Keratinocyte (primary cell): ENCODE results near the gene TUBB2A. TPM values are rescaled to one million over a fixed set of nuclear protein-coding genes. Genes with fewer than 3 reads are reported as not detected.
"Not testable (repeated sequence)": the region's sequence is repeated elsewhere in the genome, so short reads cannot be mapped to it uniquely, and the experiment has no call there.

Experiments used
- DNase-seq: peaks from one replicate; pipeline ENCODE4 v3.0.0-alpha.2; 2011; ENCODE audit warnings: low read depth, missing footprints, low spot score
- FAIRE-seq: peaks from 2 replicates; lab custom pipeline; 2011; peaks lifted over from hg19 to GRCh38; lab: Jason Lieb, UNC
- H2AFZ ChIP-seq: 2 replicates; pipeline ENCODE4 v1.6.0; 2012; ENCODE audit warnings: low read length, control low read depth, inconsistent platforms; ENCODE audit not compliant: control insufficient read depth
- H3K27ac ChIP-seq: 2 replicates; pipeline ENCODE4 v1.5.1; 2011; ENCODE audit warnings: low read length; ENCODE audit not compliant: control insufficient read depth, insufficient read depth
- H3K27me3 ChIP-seq: 3 replicates; pipeline ENCODE4 v1.6.0; 2011; ENCODE audit warnings: low read length; ENCODE audit not compliant: control insufficient read depth, insufficient read depth; ENCODE audit errors: extremely low read depth
- H3K36me3 ChIP-seq, 2 experiments: 2 replicates in 1 of 2; 3 replicates in 1 of 2; pipeline ENCODE4 v1.5.1; 2011; ENCODE audit warnings: low read length in 2 of 2, mild to moderate bottlenecking in 1 of 2; ENCODE audit not compliant: control insufficient read depth in 2 of 2, insufficient read depth in 2 of 2; ENCODE audit errors: extremely low read depth in 1 of 2
- H3K4me1 ChIP-seq: 3 replicates; pipeline ENCODE4 v1.5.1; 2011; ENCODE audit warnings: low read length; ENCODE audit not compliant: control insufficient read depth, insufficient read depth; ENCODE audit errors: extremely low read depth
- H3K4me2 ChIP-seq: 3 replicates; pipeline ENCODE4 v1.6.0; 2011; ENCODE audit warnings: low read depth, low read length; ENCODE audit not compliant: control insufficient read depth, insufficient read depth; ENCODE audit errors: extremely low read depth
- H3K4me3 ChIP-seq, 3 experiments: fragments of 200-600 bp in 1 of 3; sonication (generic) in 1 of 3; 2 replicates in 2 of 3; 3 replicates in 1 of 3; pipeline ENCODE4 v1.5.1; 2011 to 2016; ENCODE audit warnings: low read length in 3 of 3, mild to moderate bottlenecking in 3 of 3, control low read depth in 2 of 3, inconsistent platforms in 1 of 3, low read depth in 1 of 3, mixed read lengths in 1 of 3, mixed run types in 1 of 3, moderate library complexity in 1 of 3; ENCODE audit not compliant: control insufficient read depth in 2 of 3, insufficient read depth in 2 of 3; ENCODE audit errors: extremely low read depth in 1 of 3
- H3K79me2 ChIP-seq: 2 replicates; pipeline ENCODE4 v1.6.0; 2012; ENCODE audit warnings: low read length; ENCODE audit not compliant: control insufficient read depth, insufficient read depth
- H3K9ac ChIP-seq: 3 replicates; pipeline ENCODE4 v1.6.0; 2011; ENCODE audit warnings: low read length; ENCODE audit not compliant: control insufficient read depth, insufficient read depth; ENCODE audit errors: extremely low read depth
- H3K9me1 ChIP-seq: 3 replicates; pipeline ENCODE4 v1.6.0; 2011; ENCODE audit warnings: low read length; ENCODE audit not compliant: control insufficient read depth, insufficient read depth; ENCODE audit errors: extremely low read depth
- H3K9me3 ChIP-seq: 2 replicates; pipeline ENCODE4 v1.5.1; 2012; ENCODE audit warnings: low read depth, low read length; ENCODE audit not compliant: control insufficient read depth
- H4K20me1 ChIP-seq: 3 replicates; pipeline ENCODE4 v1.6.0; 2011; ENCODE audit warnings: low read length; ENCODE audit not compliant: control insufficient read depth, insufficient read depth; ENCODE audit errors: extremely low read depth
- CTCF ChIP-seq, 3 experiments: IDR thresholded peaks in 1 of 3; conservative IDR thresholded peaks in 1 of 3; optimal IDR thresholded peaks in 1 of 3; 2 replicates in 2 of 3; 3 replicates in 1 of 3; pipeline versions ENCODE3 to v1.5.1; 2011; ENCODE audit warnings: low read length in 3 of 3, mild to moderate bottlenecking in 3 of 3, moderate library complexity in 2 of 3, control low read depth in 1 of 3, inconsistent platforms in 1 of 3; ENCODE audit not compliant: insufficient read depth in 2 of 3; ENCODE audit errors: extremely low read depth in 1 of 3
- EZH2 ChIP-seq: IDR thresholded peaks from one replicate; pipeline ENCODE4 v1.6.1; 2012; ENCODE audit warnings: inconsistent platforms, mild to moderate bottlenecking, low read length, moderate library complexity
- dilution Hi-C: fragments of 300-500 bp; cut with MboI; formaldehyde crosslinking; loops from one replicate; pipeline ENCODE4 v1.7.0; 2020; ENCODE audit warnings: low sequenced_read_pairs; ENCODE audit not compliant: extremely low pct_ligation_motif_present
- polyA plus RNA-seq, 5 experiments: library from polyadenylated mRNA; depleted of rRNA in 3 of 5; stranded (reverse) in 3 of 5; stranded (forward) in 1 of 5; unstranded in 1 of 5; fragments of >200 nt; gene quantifications; 1 replicate in 1 of 5; 2 replicates in 3 of 5; 3 replicates in 1 of 5; pipeline versions ENCODE4 v1.2.1 to v1.2.3, GENCODE V29; 2011 to 2012; ENCODE audit warnings: missing spikeins in 2 of 5, low read depth in 1 of 5, low replicate concordance in 1 of 5

Gene TUBB2A
- polyA plus RNA-seq, 1 donor (not counting 4 experiments of a cell fraction or from before 2014, with no cell fraction given): 58.8 TPM

DNA sequence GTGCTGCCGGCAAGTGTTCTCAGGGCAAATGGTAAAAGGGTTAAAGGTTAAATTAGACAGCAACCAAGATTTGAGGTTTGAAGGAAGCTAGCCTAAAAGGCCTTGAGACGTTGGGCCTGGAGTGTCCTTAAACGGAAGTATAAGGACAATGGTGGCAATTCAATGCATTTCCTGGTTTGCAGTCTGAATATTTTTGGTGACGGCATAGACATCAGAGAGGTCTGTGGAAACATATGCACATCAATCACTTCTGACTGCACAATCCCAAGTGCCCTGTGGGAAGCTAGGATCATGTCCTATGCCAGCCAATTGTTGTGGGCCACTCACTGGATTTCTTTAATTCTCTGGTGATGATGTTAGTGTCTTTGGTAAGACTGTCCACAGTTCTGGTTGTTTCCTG, 25.7 kb upstream of the TUBB2A start:
- Histone ChIP-seq H3K4me1 (no peaks in the 10 kb centered on the region), H3K79me2 (no peaks in the 10 kb centered on the region), H2AFZ (no peak overlapping the region), H3K27ac (no peak overlapping the region), H3K4me2 (no peak overlapping the region), H3K9me3 (no peaks in the 10 kb centered on the region), H3K9ac (no peak overlapping the region), H3K36me3 (no peaks in the 10 kb centered on the region), H4K20me1 (no peaks in the 10 kb centered on the region), H3K4me3 (no peak overlapping the region), H3K27me3 (peaks cover 6% of the 10 kb centered on the region), H3K9me1 (no peaks in the 10 kb centered on the region)
- dilution Hi-C loops: no loop called here
- DNase-seq (no peak), FAIRE-seq (no peak)
- TF ChIP-seq EZH2 (no peak), CTCF (optimal IDR thresholded peaks at IDR 0.05 in 1 of 3, IDR thresholded peaks at IDR 0.05 in 1 of 3, conservative IDR thresholded peaks at IDR 0.05 in 1 of 3; ENCODE audit: extremely low read depth in 1 of 3, insufficient read depth in 2 of 3, low read length in 3 of 3) (no peak)

DNA sequence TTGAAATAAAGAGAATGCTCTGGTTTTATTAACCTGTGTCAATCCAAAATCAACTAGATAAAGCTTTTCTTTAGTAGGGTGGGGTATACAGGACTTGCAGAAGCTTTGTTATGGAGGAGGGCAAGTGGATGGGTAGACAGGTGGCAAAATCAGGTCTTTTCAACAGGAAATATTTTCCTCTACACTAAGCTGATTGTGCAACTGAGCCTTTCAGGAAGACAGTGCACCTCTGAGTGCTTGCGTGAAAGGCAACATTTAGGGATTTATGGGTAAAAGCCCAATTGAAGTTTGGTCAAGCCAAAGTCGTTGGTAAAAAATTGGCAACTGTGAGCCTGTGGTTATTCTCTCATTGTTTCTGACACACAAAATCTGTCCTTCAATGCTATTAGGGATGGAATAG, 23.8 kb upstream of the TUBB2A start:
- Histone ChIP-seq H3K36me3 (no peaks in the 10 kb centered on the region), H4K20me1 (no peaks in the 10 kb centered on the region), H3K9me1 (no peaks in the 10 kb centered on the region), H3K27ac (no peak overlapping the region), H2AFZ (no peak overlapping the region), H3K9ac (no peak overlapping the region), H3K4me1 (peaks cover 3% of the 10 kb centered on the region), H3K9me3 (no peaks in the 10 kb centered on the region), H3K4me3 (no peak overlapping the region), H3K4me2 (no peak overlapping the region), H3K27me3 (peaks cover 6% of the 10 kb centered on the region), H3K79me2 (no peaks in the 10 kb centered on the region)
- TF ChIP-seq CTCF (optimal IDR thresholded peaks at IDR 0.05 in 1 of 3, IDR thresholded peaks at IDR 0.05 in 1 of 3, conservative IDR thresholded peaks at IDR 0.05 in 1 of 3; ENCODE audit: extremely low read depth in 1 of 3, insufficient read depth in 2 of 3, low read length in 3 of 3) (no peak), EZH2 (no peak)
- dilution Hi-C loops: no loop called here
- no peak for DNase-seq
- FAIRE-seq: no peak

GRCh38 chr6:3179945-3180344, 22.6 kb upstream of the TUBB2A start:
- H3K79me2 ChIP-seq, H3K27me3 ChIP-seq, H3K36me3 ChIP-seq, H3K9me1 ChIP-seq, H3K27ac ChIP-seq, H4K20me1 ChIP-seq, FAIRE-seq, dilution Hi-C loops, H3K4me1 ChIP-seq, H2AFZ ChIP-seq, H3K9ac ChIP-seq, DNase-seq, H3K9me3 ChIP-seq, H3K4me2 ChIP-seq: not testable (repeated sequence)
- peak overlapping the region in 1 of 3 experiments; percentile 10 for H3K4me3 ChIP-seq

GRCh38 chr6:3178666-3179065, 21.3 kb upstream of the TUBB2A start:
- H3K36me3 ChIP-seq, DNase-seq, H3K4me1 ChIP-seq, dilution Hi-C loops, H3K4me2 ChIP-seq, H3K9me1 ChIP-seq, FAIRE-seq, H3K79me2 ChIP-seq, H3K4me3 ChIP-seq, H2AFZ ChIP-seq, H3K9me3 ChIP-seq, H3K27ac ChIP-seq, H3K27me3 ChIP-seq, H4K20me1 ChIP-seq, H3K9ac ChIP-seq: not testable (repeated sequence)
